Stimulated activated CD8-positive, alpha-beta memory T cell treated with anti-CD3 and anti-CD28 coated beads, Interleukin-15, amount 100 ng/mL, for 48 hours (primary cell): Measurements from ENCODE around the gene PRKCE.
"Not testable (repeated sequence)": the region's sequence is repeated elsewhere in the genome, so short reads cannot be mapped to it uniquely, and the experiment has no call there.

Experiments used
- DNase-seq, 2 donors: peaks; one replicate each; pipeline ENCODE4 v3.0.0-alpha.2; 2020; ENCODE audit warnings: low read depth in 2 of 2

Gene PRKCE

DNA sequence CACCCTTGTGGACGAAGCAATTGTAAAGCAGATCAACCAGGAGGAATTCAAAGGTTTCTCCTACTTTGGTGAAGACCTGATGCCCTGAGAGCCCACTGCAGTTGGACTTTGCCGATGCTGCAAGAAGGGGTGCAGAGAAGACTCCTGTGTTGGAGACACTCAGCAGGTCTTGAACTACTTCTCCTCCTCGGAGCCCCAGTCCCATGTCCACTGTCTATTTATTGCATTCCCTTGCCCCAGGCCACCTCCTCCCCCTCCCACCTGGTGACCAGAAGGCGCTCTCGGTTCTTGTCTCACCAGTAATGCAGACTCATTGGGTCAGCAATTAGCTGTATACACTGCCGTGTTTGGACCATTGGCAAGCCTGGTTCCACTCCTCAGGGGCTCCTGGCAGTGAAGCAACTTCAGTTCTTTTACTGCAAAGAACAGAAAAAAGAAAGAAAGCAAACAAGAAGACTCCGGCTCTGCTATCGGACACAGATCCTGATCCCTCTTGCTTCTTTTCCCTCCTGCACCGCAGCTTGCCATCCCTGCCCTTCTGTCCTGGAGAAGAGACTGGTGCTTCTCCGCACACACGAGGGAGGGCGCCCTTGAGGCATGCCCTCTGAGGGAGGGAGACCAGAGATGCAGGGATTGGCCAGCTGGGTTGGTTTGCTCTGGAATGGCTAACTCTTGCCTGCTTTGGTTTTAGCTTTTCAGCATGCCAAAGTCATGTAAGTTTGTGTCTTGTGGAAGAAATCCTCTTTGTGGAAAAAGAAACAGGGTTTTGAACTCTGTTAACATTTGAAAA, 533.5 kb downstream of the PRKCE start:
- no peak for DNase-seq

DNA sequence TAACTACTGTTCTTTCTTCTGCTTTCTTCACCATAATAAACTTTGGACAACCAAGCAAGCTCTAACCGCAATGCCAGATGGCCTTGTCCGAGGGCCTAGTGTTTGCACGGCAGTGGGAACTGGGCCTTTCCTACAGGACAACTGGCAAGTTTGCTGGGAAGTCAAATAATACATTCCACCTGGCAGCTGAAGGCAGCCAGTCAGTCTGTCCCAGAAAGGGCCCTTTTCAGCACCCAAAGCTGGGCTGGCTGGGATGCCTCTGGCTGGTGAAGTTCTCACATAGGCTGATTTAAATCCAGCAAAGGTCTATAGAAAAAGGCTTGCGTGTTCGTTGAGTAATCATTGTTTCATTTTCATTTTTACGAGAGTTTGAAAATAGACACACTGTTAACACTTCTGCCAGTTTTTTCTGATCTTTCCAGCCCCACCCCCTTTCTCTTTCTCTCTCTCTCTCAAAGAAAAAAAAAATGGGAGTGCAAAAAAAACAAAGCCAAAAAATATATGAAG, 535.7 kb downstream of the PRKCE start:
- DNase-seq: peak; percentile 7 to 19

DNA sequence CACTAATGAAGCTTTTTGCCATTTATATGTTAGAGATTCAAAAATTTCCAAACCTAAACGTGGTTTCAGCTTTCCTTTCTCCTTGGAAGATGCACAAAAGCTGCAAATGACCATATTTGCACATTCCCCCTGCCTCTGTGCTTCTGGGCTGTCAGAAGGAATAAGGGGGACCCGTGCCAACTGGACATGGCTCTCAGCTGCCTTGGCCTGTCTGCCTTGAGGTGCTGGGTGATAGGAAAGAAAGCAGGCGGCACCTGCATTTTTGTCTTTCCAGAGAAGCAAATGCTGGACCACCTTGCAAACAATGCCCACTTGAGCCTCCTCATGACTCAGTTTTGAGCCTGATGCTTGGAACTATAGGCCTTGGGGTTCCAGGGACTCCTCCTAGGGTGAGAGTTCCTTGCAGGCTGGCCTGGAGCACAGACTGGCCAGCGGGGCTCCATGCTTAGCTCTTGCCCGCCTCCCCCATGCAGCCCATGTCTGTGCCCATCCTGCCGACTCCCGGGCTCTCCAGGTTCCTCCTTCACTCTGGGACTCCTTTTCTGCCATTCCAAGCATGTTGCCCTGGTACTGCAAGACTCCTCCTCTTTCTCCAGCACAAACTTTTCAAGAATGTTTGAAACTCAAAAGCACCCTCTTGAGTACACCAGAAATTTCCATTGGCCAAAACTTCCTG, 536.7 kb downstream of the PRKCE start:
- DNase-seq: no peak

DNA sequence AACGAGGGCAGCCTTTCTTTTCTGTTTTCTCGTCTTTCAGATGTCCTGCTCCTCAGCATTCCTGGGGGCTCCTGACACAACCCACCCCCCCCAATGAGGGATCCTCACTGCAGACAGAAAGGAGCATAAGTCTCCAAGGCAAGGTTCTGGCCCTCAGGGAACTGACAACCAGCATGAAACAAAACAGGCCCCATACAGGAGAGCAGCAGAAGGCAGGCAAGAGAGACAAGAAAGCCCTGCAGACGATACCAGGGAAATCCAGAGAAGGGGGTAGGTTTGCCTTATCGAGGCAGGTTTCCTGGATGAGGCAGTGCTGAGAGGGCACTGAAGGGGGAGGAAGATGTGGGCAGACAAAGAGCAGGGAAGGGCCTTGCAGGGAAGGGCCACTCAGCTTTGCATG, 541.9 kb downstream of the PRKCE start:
- DNase-seq: no peak

GRCh38 chr2:46193855-46194254, 542.4 kb downstream of the PRKCE start:
- DNase-seq: no peak

DNA sequence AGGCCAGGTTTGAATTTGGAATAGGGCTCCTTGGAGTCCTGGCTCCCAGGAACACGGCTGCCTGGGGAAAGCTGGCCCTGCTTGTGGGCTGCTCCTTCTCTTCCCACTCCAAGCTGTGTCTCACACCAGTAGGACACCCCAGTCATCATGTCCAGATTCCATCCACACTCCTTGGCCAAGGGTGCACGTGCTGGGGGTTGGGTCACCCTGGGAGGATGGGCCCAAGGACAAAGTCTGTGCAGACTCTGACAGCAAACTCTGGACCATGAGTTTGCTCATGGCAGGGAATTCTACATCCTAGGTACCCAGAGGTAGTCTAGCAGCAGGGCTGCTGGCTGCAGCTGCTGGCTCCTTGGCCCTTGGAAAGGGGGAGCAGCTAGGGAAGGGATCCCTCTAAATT, 543.4 kb downstream of the PRKCE start:
- no peak for DNase-seq

DNA sequence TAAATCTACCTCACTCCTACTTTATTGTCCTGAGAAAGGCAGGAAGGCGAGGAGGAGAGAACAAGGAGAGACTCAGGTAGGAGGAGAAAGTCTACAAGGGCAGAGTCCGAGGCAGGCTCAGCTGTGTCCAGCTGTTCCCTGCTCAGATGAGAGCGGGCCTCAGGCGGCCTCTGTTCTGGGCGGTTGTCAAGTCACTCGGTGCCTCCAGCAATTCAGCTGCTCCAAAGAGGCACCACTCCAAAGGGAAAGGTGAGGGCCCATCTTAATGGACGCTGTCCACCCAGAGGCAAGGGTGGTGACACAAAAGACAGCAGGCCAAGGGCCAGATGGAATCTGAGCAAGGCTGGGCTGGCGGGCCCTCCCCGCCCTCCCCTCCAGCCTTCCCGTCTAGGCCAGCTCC, 544.3 kb downstream of the PRKCE start:
- DNase-seq: no peak

- no peak for DNase-seq
Observed at GRCh38 chr2:46196871-46197462, 545.5 kb downstream of the PRKCE start.

DNA sequence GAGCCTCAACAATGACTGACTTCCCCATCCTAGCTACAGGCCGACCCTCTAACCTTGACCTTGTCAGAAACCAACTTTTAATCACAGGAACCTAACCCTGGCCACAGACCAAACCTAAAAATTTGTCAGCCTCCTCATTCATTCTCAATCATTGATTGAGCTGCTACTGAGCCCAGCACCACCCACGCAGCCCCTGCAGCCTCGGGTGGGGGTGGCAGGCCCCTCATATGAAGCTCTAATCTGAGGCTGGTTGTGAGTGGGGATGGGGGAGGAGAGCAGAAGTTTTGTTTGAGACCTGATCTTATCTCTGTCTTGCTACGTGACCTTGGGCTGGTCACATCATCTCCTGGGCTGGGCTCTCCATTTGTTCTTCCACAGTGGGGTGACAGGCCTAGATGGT, 546.2 kb downstream of the PRKCE start:
- no peak for DNase-seq

- no peak for DNase-seq
Observed at GRCh38 chr2:46198164-46198883, 546.8 kb downstream of the PRKCE start.

- no peak for DNase-seq
Observed at GRCh38 chr2:46198966-46199365, 547.5 kb downstream of the PRKCE start.

- DNase-seq: no peak
Observed at GRCh38 chr2:46200100-46200690, 548.7 kb downstream of the PRKCE start.

DNA sequence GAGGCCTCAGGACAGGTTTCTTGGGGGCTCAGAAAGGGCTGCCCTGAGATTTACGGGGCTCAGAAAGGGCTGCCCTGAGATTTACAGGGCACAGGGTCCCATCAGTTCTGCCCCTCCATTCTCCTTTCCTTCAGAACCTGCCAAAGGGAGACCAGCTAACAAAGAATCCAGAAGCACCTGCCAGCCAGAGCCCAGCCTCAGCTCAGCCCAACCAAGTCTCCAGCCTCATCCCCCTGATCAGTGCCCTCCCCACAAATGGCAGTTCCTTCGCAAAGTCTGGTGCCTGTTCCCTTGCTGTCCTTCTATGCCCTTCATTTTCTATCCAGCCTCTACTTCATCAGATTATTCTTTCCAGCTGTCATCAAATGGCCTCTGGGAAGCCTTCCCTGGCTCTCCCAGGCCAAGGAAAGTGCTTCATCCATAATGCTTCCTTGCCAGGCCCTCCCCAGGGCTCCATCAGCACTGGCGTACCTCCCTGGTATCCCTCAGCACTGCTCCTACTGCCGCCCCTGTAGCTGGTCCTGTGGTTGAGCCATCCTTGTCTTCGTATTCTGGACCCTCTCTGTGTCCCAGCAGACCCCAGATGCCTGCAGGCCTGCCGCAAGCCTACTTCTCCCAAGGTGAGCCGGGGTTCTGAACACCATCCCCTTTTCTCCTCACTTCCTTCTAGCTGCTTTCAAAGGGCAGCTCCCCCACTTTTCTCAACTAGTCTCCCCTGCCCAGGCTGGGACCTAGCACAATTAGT, 549.6 kb downstream of the PRKCE start:
- no peak for DNase-seq

DNA sequence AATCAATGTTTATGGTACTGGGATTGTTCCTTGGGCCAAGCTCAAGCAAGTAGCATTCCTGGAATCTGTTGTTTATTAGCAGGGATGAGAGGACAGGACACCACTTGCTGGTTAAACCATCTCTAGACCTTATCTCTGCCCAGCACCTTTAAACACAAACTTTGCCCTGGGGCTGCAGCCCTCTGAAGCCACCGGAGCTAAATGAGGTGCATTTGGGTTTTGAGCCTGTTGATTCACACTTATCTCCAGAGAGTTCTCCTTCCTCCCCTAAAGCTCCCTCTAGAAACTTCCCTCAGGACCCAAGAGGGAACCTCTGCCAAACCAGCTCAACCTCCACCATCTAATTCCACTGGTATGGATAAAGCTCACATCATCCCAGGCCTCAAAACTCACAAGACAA, 551.0 kb downstream of the PRKCE start:
- DNase-seq: no peak

DNA sequence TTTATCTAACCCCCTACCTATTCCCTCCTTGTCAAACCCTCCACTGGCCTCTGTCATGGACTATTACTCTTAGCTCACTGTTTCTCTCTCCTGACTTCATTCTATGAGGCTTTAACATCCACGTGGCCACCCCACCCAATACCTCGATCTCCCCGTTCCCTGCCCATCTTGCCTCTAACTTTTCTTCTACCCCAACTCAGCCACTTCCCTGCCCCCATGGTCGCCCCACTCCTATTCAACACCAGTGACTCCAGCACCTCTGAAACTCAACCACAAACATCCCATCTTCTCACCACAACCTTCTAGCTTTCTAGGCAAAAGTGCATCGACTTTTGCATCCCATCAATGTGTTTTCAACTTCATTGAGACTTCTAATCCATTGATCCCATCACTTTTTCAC, 551.5 kb downstream of the PRKCE start:
- no peak for DNase-seq

GRCh38 chr2:46203636-46204035, 552.2 kb downstream of the PRKCE start:
- DNase-seq: not testable (repeated sequence)

- DNase-seq: no peak
Observed at GRCh38 chr2:46207591-46207990, 556.1 kb downstream of the PRKCE start.

GRCh38 chr2:46208766-46209165, 557.3 kb downstream of the PRKCE start:
- no peak for DNase-seq

- DNase-seq: no peak
Observed at GRCh38 chr2:46210063-46210462, 558.6 kb downstream of the PRKCE start.

- DNase-seq: no peak
Observed at GRCh38 chr2:46211461-46211860, 560.0 kb downstream of the PRKCE start.

- DNase-seq: no peak
Observed at GRCh38 chr2:46213906-46214305, 562.4 kb downstream of the PRKCE start.
